ENCODE measurements around the gene VIPAS39.

DNA sequence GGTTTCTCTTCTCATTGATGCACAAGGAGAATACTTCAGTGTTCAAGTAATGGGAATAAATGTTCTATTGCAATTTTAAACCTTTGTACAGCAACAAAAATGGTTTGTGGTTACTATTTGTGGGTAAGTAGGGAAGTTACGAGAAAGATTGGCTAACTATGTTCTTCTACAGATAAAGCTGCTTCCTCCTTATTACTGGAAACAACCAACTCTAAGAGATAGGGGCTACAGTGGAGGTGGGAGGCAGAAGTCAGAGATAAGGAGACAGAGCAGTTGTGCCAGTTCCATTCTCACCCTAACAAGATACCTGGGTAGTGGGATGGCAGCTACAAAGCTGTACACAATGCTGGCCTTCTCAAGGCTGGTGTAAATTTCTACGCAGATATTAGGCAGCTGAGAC is 50.2 kb downstream of the VIPAS39 start:
- TF ChIP-seq CTCF (IDR thresholded peaks at IDR 0.05) (no peak), POLR2A (IDR thresholded peaks at IDR 0.05) (no peak)

All from esophagus squamous epithelium (tissue), 4 donors.